ENCODE results near the gene SMIM9.

GRCh38 chrX:154821523-154821922, 12.9 kb downstream of the SMIM9 start:
- no peak for TF ChIP-seq CTCF (IDR thresholded peaks at IDR 0.05 in 2 of 3, conservative IDR thresholded peaks at IDR 0.05 in 1 of 3; ENCODE audit: borderline replicate concordance in 1 of 3, insufficient read depth in 1 of 3, low read depth in 2 of 3, low read length in 2 of 3)
- no peak for TF ChIP-seq EZH2 (IDR thresholded peaks at IDR 0.05)
- TF ChIP-seq SP1 (IDR thresholded peaks at IDR 0.05; ENCODE audit: low read depth) = no peak
- TF ChIP-seq POLR2A (IDR thresholded peaks at IDR 0.05; ENCODE audit: borderline replicate concordance, extremely low read depth, insufficient read depth, insufficient read length) = no peak
- TF ChIP-seq POLR2AphosphoS5 (IDR thresholded peaks at IDR 0.05; ENCODE audit: low read depth, low read length) = no peak
- TF ChIP-seq ZBTB33 (IDR thresholded peaks at IDR 0.05; ENCODE audit: extremely low read depth, insufficient replicate concordance, low read length) = no peak
- TF ChIP-seq YY1 (IDR thresholded peaks at IDR 0.05; ENCODE audit: extremely low read depth, insufficient replicate concordance, low read depth, low read length) = no peak
- no peak for TF ChIP-seq EGR1 (IDR thresholded peaks at IDR 0.05; ENCODE audit: low read depth)
- no peak for TF ChIP-seq MAX (IDR thresholded peaks at IDR 0.05)
- no peak for TF ChIP-seq ZNF274 (IDR thresholded peaks at IDR 0.05; ENCODE audit: low read depth, low read length)
